PC-3 (cell line): ENCODE data around the gene PNLIP. TPM values are rescaled to one million over a fixed set of nuclear protein-coding genes. Genes with fewer than 3 reads are reported as not detected.

Experiments used
- total RNA-seq: library from RNA; depleted of rRNA; stranded (reverse); fragments of >200 nt; gene quantifications from 2 replicates; pipeline ENCODE4 v1.2.3, GENCODE V29; 2014; rRNA removed

The PNLIP gene
- total RNA-seq, 1 experiment from 2014 or later: not detected

Other genes starting within 250 kb of the PNLIP start
- not detected in 2 replicates for gene CCDC172, start 221.5 kb upstream of the PNLIP start, total RNA-seq
- gene PNLIPRP3, start 118.1 kb upstream of the PNLIP start, total RNA-seq: not detected in 2 replicates
- gene PNLIPRP1, start 45.0 kb downstream of the PNLIP start, total RNA-seq: not detected in 2 replicates
- gene PNLIPRP2, start 75.0 kb downstream of the PNLIP start, total RNA-seq: not detected in 2 replicates
- gene HSPA12A, start 196.6 kb downstream of the PNLIP start, total RNA-seq: 1.8 and 3.1 TPM in 2 replicates